Medulla oblongata (tissue), 1 donor: Measurements from ENCODE around the gene FER.

Source experiments
- DNase-seq: peaks from one replicate; pipeline ENCODE4 v3.0.0-alpha.2; 2015; ENCODE audit errors: extremely low spot score

Gene FER

DNA sequence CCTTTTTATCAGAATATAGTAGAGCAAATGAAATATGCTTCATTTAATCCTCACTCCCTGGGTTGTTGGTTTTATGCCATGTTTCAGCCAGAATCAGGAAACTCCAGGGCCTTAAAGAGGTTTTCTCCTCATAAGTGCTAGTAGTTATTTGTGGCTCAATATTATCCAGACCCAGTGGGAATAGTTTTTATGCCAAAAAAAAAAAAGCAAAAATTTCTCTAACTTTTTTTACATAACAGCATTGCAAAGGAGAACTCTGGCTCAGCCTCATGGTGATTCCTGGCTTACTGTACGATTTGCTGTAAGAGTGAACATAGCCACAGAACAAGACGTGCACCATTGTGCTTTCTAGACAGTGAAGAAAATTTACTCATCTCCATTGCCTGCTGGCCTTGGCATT, 429.5 kb downstream of the FER start:
- DNase-seq: no peak

DNA sequence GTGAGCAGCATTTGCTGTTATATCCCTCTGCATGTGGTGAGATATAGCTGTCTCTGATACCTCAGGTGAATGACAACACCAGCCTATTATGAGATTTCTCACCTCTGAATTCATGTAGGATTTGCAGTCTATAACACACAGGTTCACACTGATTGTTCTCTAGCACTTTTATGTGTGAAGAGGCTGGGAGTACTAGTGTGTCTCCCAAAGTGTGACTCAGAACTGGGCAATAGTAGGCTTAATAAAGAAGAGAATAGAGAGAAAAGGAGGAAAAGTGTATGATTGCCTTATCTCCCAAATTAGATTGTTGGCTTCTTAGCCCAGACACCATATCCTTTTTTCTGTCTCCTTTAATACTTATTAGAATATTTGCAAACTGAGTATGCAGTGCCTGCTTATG, 430.1 kb downstream of the FER start:
- no peak for DNase-seq

DNA sequence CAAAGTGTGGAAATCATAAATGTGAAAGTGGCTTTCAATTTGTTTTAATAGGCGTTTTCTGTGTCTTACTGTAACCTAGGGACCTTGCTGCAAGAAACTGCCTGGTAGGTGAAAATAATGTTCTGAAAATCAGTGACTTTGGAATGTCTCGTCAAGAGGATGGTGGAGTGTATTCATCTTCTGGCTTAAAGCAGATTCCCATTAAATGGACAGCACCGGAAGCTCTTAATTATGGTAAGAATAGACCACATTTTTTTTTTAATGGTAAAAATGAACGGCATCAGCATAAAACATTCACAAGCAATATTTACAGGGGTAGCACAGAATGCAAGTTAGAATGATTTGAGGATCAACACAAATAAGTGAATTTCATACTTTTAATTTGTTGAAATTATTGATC, 433.0 kb downstream of the FER start:
- no peak for DNase-seq

DNA sequence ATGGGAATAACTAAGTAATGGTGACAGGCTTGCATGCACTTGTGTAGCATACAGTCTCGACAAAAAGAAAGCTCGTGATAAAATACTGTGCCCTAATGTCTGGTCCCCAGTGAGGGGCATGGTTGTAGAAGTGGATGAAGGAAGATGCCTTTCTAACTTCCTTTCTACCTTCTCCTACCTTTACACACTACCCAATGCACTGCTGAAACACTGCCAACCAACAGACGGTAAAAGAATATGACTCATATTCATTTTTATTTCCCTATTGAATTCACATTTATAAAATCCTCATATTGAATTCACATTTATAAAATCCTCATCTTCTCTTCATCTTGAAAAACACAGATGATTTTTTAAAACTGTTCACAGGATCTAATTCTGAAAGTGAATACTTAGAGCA, 439.1 kb downstream of the FER start:
- DNase-seq: no peak

DNA sequence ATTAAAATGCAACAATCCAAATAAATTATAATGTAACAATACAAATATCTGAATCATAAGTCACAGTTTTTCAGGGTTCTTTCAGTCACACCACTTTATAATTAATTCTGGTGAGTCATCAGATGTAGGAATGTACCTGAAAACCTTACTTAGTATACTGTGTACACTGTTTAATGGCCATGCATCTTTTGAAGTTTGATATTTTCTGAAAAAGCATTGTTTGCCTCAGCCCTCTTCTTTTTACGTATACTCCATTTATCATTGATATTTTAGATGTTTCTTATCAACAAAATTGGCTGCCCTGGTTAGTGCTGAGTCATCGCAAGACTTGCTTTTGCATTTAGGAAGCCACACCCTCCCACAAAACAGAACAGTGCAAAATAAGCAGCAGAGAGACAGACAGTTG, 443.5 kb downstream of the FER start:
- DNase-seq: no peak

DNA sequence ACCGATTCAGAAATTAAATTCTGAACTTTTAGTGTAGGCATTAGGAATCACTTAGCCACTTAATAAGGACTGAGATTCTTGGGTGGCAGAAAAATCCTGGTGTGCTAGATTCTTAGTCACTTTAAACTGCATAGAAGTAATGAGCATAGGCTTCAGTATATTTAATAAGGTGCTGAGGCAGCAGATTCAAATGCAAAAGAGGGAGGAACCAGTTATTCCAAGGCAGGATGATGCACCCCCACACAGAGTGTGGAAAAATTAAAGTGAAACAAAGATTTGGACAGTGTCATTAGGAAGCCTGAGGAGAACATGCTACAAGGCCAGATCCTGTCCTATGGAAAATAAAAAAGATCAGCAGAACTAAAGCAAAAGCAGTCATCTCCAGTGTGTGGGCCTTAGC, 444.3 kb downstream of the FER start:
- DNase-seq: no peak

DNA sequence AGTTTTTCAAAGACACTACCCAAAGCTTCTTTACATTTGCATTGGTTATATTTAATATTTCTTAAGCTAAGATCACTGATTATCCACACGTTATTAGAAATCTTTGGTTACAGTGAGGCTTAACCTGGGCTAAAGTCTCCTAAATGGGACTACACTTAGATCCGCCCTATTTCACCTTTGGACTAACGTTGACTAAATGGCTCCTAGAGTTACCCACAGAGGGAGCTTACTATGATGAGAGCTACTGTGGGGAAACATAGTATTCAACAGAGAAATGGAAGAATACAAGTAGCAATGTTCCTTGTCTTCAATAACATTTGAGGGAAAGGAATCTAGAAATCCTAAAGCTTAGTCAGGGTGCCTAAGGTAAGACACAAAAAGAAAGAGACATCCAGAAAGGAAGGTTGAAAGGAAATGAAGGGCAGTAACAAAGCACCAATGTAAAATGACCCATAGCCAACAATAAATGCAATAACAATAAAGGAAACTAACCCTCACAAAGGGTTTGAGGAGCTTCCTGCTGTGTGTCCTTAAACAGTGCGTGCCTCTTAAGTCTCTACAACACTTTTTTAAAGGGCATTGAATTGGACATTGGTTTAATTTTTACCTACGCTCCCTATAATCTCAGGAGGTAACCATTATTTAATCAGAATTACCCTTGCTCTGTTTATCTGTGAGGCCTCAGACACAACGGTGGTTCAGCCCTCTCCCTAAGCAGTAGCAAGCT, 445.0 kb downstream of the FER start:
- no peak for DNase-seq

DNA sequence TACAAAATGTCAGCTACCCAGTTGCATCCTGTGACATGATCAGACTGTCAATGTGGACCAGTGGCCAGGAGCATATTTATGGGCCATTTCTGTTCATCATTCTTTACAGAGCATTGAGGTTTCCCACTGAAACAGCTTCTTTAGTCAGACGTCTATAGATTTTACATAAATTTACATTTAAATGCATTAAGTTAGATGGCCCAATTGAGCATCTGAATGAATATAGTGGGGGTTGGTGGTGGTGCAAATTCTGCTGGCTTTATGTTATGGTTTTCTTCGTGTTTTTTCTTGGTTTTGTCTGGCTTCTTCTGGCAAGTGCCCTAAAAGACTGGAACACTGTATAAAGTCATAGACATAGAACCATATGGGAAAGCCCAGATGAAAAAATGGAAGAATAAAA, 448.0 kb downstream of the FER start:
- DNase-seq: no peak

DNA sequence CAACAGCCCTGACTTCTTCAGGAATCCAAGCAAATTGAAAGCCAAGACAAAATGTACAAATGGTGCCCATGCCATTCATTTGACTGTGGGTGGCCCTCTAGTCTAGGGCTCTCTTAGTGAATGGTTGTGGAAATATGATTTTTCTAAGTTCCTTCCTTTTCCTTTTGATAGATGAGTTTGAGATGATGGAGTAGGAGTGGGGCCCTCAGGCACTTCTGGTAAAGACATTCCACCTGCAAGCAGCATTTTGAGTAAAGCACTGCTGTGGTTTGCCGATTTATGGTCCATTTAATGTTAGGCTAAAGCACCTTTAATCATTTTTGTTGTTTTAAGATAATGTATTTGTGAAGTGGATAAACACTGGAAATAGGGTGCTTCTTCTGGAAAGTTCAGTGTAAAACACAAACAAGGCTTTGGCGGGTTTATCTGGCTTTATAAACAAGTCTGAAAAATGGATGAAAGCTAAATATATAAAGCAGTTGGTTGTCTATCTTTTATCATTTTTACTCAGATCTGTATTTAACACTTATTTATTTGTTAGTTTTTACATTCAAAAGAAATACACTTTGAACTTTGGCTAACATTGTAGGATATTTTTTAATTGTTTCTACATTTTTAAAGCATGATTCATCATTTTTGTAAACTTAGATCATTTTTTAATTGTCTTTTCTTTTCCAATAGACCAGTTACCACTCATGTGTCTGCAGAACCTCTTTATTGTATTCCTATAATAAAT, 448.6 kb downstream of the FER start:
- DNase-seq: no peak

DNA sequence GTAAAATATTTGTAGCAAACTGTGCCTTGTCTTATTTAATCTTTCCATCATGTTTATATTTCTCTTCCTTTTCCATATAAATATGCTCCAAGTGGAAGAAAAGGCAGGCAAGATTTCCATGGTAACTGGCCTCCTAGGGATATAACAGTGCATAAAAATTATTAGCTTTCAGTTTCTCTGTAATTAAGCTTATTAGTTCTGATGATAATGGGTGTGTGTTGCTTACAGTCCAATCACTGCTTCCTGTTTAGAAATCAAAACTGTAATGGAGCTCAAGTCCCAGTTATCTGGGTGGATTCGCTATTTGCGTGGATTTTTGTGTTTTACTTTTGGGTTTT, 449.1 kb downstream of the FER start:
- no peak for DNase-seq

DNA sequence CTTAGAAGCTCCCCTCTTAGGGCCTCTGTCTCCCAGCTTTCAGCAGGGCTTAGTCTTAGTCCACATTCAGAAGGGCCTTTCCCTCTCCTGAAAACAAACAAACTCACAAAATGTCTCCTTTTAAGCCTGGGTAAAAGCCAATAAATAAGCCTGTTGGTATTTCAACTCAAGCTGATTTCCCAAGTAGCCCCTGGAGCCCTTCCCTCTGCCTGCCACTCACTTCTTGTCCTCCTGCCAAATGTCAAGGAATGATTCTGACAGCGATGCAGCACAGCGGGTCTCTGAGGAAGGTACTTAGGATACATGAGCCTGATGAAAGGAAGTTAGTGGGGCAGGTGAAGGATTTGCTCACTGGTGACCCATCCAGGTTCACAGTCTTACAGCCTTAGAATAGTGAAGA, 451.6 kb downstream of the FER start:
- no peak for DNase-seq

DNA sequence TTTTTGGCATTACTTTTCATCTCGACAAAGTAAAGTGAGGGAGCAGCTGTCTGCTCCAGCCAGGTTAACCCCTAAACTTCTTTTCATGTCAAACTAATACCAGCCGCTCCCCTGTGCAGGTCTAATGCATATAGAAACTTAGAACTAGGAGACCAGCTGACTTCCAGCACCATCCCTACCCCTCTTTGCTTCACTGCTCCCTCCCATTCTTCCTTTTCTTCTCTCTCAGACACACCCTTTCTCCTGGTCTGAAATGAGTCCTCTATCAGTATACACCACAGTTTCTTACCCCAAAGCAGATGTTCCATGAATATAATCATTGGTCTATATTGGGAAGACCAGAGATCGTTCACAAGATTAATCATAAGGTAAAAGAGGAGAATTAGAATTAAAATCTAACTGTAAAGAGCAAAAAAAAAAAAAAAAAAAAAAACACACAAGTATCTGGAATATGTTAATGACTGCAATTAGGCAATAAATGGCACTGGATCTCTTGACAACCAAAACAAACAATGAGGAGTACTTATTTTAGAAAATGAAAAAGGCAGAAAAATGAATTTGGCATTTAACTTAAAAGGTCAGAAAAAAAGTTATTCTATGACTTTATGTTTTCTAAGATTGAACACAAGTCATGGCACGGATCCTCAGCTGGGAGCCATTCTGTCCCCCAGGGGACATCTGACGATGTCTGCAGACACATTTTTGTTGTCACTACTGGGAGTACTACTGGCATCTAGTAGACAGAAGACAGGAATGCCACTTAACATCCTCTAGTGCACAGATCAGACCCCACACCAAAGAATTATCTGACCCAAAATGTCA, 452.3 kb downstream of the FER start:
- DNase-seq: no peak

DNA sequence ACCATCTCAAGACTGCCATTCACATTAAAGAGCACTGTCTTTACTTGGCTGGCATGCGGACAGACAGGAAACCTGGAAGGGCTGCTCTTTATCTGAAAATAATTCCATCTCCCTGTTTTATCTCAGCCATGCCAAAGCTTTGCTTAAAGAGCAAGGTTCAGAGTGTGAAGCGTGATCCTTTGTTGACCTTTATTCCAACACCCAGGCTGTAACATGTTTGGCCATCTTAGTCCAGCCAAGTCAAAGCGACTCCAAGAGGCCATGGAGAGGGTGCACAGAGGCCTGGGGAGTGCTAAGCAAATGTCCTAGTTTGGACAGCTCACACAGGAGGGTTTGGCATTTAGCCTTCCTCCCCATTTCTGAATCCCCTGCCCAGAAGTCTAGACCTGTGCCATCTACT, 467.3 kb downstream of the FER start:
- no peak for DNase-seq

DNA sequence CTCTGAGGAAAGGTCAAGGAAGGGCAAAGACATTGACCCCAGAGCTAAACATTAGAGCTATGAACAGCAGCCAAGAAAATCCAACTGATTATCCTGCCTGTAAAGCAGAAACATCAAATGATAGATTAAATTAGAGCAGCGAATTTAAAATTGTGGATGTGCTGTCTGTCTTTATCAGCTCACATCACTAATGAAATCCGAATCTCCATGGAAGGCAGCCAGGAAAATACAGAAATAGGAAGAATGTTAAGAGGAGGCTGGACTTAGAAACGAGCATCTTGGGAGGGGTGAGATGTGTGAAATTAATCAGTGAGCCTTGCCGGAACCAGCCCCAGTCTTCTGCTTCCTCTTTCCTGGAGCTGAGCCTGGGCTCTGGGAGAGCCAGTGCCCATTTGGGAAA, 471.1 kb downstream of the FER start:
- DNase-seq: no peak

DNA sequence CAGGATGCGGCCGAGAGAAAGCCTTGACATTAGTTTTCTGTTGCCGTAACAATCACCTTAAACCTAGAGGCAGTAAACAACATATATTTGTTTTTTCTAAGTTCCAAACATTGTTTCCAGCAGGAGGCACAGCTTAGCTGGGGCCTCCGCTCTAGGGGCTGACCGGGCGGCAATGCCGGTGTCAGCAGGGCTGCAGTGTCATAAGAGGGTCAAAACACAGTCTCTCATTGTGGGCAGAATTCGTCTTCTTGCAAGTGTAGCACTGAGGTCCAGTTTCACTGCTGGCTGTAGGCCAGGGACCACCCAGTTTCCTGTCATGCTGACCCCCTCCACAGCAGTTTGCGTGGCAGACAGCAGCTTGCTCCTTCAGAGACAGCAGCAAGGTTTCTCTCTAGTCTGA, 475.8 kb downstream of the FER start:
- no peak for DNase-seq

DNA sequence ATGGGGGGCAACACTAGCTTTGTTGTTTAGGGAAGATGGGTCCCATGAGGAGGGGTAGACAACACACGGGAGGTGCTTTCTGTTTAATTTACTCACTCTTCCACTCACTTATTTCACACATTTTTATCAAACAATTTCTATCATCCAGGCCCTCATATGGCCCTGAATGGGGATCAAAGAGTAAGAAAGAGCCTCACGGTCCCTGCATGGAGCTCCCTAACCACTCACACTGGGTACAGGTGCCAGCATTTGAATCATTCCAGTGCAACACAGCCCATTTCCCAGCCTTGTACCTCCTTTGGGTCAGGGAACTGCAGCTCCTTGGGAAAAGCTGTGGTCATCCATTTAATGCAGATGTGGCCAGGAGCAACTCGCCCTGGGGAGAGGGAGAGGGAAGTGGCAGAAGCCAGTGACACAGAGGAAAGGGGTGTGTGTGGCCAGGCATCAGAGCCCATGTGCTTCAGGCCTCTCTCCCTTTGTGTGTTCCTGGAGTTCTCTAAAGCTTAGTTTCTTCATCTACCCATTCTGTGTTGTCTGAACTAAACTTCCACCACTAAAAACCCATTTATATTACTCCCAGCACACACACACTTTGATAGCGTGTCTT, 476.7 kb downstream of the FER start:
- no peak for DNase-seq

DNA sequence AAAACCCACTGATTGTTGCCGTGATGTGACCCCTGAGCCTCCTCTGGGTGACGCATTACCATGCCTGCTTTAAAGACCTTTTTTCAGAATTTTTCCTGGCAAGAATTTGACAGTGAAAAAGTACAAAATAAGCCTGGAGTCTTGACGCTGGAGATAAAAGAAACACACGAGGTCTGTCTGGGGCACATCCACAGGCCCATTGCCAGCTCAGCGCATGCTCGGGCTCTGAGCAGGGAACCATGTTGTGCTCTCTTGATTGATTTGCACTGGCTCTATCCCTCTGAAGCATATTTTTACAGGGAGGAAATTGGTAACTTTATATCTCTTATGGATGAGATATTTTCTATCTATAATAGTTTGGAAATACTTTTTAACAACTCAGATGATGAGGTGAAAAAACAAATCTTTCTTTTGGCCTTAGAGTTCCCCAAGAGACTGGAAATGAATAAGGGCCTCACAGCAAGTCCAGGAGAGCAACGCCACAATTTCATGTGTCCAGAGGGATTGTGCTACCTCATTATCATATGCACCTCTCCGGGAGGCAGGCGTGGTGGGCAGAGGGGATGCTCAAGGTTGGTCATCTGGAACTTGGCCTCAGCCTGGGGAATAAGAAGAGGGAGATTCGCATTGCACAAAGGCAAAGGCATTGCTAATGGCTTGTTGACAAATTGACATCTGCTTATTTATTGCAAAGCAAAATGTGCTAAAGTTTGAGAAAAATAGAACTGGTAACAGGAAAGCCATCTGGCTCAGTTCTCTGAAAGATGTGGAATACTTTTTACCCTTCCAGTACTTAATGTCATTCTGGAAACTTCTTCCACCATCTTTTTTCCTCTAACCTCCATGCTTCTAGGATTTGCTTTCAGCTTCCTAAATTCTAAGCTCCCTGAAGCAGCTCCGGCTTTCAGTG, 478.3 kb downstream of the FER start:
- DNase-seq: no peak

DNA sequence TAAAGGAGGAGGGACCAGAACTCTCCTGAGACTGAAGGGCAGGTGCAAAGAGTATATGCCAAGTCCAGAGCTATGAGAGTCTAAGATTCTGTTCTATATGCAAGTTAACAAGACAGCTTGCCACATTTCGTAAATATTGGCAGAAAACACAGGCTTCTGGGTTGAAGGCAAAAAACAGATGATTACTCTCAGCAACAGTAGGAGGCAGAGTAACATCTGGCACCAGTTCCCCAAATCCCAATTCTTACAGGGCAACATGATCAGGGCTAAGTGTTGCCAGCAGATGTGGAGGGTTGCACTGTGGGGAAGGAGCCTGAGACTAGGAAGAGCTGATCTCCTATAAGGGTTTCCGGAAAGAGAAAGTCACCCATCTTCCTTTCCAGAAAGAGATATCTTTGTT, 482.7 kb downstream of the FER start:
- no peak for DNase-seq

DNA sequence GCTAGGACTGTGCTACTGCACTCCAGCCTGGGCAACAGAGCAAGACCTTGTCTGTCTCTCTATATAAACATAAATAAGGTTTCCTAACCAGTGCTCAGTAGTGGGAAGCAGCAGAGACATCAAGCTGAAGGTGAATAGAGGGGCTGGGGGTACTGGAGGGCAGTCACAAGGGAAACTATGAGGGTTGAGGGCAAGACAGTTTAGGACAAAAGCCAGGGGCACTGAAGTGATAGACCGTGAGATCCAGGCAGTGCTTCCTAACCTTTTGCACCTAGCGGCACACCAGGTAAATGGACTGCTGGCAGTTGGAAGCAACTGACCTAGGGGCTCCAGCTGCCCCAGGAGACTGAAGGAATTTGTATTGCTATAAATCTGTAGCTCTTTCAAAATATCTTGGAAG, 483.6 kb downstream of the FER start:
- DNase-seq: no peak

DNA sequence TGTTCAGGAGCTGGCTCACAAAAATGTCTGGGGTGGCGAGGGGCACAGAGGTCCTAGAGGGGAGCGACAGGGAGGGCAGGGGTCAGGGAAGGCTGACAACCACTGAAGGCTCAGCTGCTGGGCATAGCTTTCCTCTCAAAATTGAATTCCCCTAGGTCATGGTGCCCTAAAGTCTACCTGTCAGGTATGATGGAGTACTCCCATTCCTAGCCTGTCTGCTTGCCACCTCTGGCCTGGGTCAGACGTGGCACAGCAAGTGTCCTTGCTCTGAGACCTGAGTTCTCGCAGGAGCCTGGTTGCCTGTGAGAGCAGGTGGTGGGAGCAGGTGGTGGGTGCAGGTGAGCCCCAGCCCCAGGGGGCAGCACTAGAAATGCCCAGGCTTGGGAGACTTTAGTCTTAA, 486.7 kb downstream of the FER start:
- no peak for DNase-seq

DNA sequence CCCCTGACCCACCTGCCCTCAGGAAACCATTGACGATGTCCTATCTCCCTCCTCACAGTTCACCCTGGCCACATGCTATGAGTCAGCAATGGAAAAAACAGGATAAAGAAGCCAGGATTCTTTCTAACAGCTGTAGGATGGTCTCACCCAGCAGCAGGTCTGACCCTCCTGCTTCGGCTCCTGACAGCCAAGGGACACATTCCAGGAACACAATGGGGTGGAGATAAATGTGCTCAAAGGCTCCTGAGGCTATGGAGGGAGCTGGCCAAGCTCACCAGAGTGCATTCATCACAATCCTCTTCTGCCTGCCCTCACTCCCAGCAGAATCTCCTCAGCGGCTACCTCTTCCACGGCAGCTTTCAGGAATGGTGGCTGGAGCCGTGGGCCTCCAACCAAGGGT, 491.8 kb downstream of the FER start:
- DNase-seq: no peak

DNA sequence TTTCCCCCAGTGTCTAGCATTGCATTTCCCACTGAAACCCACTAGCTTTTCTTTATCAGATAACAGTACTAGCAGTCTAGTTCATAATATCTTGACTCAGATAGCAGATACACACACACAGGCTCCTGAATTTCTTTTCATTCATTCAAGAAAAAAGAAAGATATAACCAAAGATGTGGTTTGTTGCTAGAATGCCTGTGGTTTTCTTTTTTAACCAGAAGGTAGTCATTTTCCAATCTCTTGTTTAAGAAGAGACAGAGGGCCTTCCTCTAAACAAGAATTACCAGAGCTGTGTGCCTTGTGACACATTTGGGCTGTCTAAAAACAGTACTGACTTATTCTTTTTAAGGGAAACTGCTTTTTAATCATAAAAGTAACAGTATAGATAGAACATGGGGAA, 494.8 kb downstream of the FER start:
- no peak for DNase-seq
